BLaER1 (cell line): ENCODE data around the gene MVK.

Experiments used
- H3K27ac ChIP-seq: shearing (Covaris generic); formaldehyde crosslinking; 2 replicates; pipeline ENCODE4 v1.8.1; 2022
- H3K27me3 ChIP-seq: shearing (Covaris generic); formaldehyde crosslinking; 2 replicates; pipeline ENCODE4 v1.8.1; 2022
- H3K36me3 ChIP-seq: shearing (Covaris generic); formaldehyde crosslinking; 2 replicates; pipeline ENCODE4 v1.8.1; 2022
- H3K4me1 ChIP-seq: shearing (Covaris generic); formaldehyde crosslinking; 2 replicates; pipeline ENCODE4 v1.8.1; 2022
- H3K4me2 ChIP-seq: shearing (Covaris generic); formaldehyde crosslinking; 2 replicates; pipeline ENCODE4 v1.8.1; 2022
- H3K4me3 ChIP-seq: shearing (Covaris generic); formaldehyde crosslinking; 2 replicates; pipeline ENCODE4 v1.8.1; 2022
- H3K9ac ChIP-seq: shearing (Covaris generic); formaldehyde crosslinking; 2 replicates; pipeline ENCODE4 v1.8.1; 2022
- H3K9me3 ChIP-seq: shearing (Covaris generic); formaldehyde crosslinking; 2 replicates; pipeline ENCODE4 v1.8.1; 2022
- H4K20me1 ChIP-seq: shearing (Covaris generic); formaldehyde crosslinking; 2 replicates; pipeline ENCODE4 v1.8.1; 2022
- Cebpa-rat ChIP-seq: shearing (Covaris generic); IDR thresholded peaks from 2 replicates; pipeline ENCODE4 v1.8.1; 2022

Gene MVK

GRCh38 chr12:109575683-109576082, 2.1 kb downstream of the MVK start:
- no peak overlapping the region for H3K27ac ChIP-seq
- H3K27me3 ChIP-seq, result no peaks in the 10 kb centered on the region
- no peaks in the 10 kb centered on the region for H3K9me3 ChIP-seq
- no peak for TF ChIP-seq Cebpa-rat
- no peak overlapping the region for H3K4me2 ChIP-seq
- no peak overlapping the region for H3K4me3 ChIP-seq
- peaks cover 60% of the 10 kb centered on the region for H3K36me3 ChIP-seq
- peaks cover 24% of the 10 kb centered on the region for H3K4me1 ChIP-seq
- no peak overlapping the region for H3K9ac ChIP-seq
- no peaks in the 10 kb centered on the region for H4K20me1 ChIP-seq

GRCh38 chr12:109577311-109577710, 3.7 kb downstream of the MVK start:
- Histone ChIP-seq H3K36me3 (peaks cover 66% of the 10 kb centered on the region), H3K4me1 (peaks cover 19% of the 10 kb centered on the region), H3K4me3 (no peak overlapping the region), H4K20me1 (no peaks in the 10 kb centered on the region), H3K9me3 (no peaks in the 10 kb centered on the region), H3K9ac (no peak overlapping the region), H3K27ac (no peak overlapping the region), H3K27me3 (no peaks in the 10 kb centered on the region), H3K4me2 (no peak overlapping the region)
- TF ChIP-seq Cebpa-rat, result no peak

GRCh38 chr12:109578330-109578927, 4.8 kb downstream of the MVK start:
- Histone ChIP-seq H3K4me1 (peaks cover 12% of the 10 kb centered on the region), H3K4me3 (no peak overlapping the region), H4K20me1 (no peaks in the 10 kb centered on the region), H3K36me3 (peaks cover 69% of the 10 kb centered on the region), H3K27me3 (no peaks in the 10 kb centered on the region), H3K27ac (no peak overlapping the region), H3K4me2 (no peak overlapping the region), H3K9me3 (no peaks in the 10 kb centered on the region), H3K9ac (no peak overlapping the region)
- TF ChIP-seq Cebpa-rat, result no peak

GRCh38 chr12:109579639-109580038, 6.0 kb downstream of the MVK start:
- Histone ChIP-seq H3K27me3 (no peaks in the 10 kb centered on the region), H3K9me3 (no peaks in the 10 kb centered on the region), H3K4me2 (no peak overlapping the region), H3K36me3 (peaks cover 76% of the 10 kb centered on the region), H3K9ac (no peak overlapping the region), H3K27ac (no peak overlapping the region), H4K20me1 (no peaks in the 10 kb centered on the region), H3K4me1 (peaks cover 4% of the 10 kb centered on the region), H3K4me3 (no peak overlapping the region)
- no peak for TF ChIP-seq Cebpa-rat

- no peaks in the 10 kb centered on the region for H3K27me3 ChIP-seq
- no peaks in the 10 kb centered on the region for H4K20me1 ChIP-seq
- H3K4me1 ChIP-seq, result no peaks in the 10 kb centered on the region
- peaks cover 80% of the 10 kb centered on the region for H3K36me3 ChIP-seq
- no peak overlapping the region for H3K4me2 ChIP-seq
- H3K4me3 ChIP-seq, result no peak overlapping the region
- H3K9me3 ChIP-seq, result no peaks in the 10 kb centered on the region
- TF ChIP-seq Cebpa-rat, result no peak
- no peak overlapping the region for H3K27ac ChIP-seq
- H3K9ac ChIP-seq, result no peak overlapping the region
Observed at GRCh38 chr12:109580272-109580671, 6.7 kb downstream of the MVK start.

GRCh38 chr12:109580684-109581333, 7.2 kb downstream of the MVK start:
- Histone ChIP-seq H3K27ac (no peak overlapping the region), H3K36me3 (peaks cover 75% of the 10 kb centered on the region)

GRCh38 chr12:109581334-109581691, 7.7 kb downstream of the MVK start:
- H3K9ac ChIP-seq, result no peak overlapping the region
- no peaks in the 10 kb centered on the region for H4K20me1 ChIP-seq
- H3K9me3 ChIP-seq, result no peaks in the 10 kb centered on the region
- no peak for TF ChIP-seq Cebpa-rat
- H3K36me3 ChIP-seq, result peaks cover 73% of the 10 kb centered on the region
- no peaks in the 10 kb centered on the region for H3K4me1 ChIP-seq
- H3K4me3 ChIP-seq, result no peak overlapping the region
- H3K4me2 ChIP-seq, result no peak overlapping the region
- no peaks in the 10 kb centered on the region for H3K27me3 ChIP-seq
- H3K27ac ChIP-seq, result no peak overlapping the region

More at GRCh38 chr12:109580684-109581333, 7.2 kb downstream of the MVK start:
- Histone ChIP-seq H3K27me3 (no peaks in the 10 kb centered on the region), H3K4me2 (no peak overlapping the region), H3K9ac (no peak overlapping the region), H4K20me1 (no peaks in the 10 kb centered on the region), H3K4me3 (no peak overlapping the region), H3K9me3 (no peaks in the 10 kb centered on the region), H3K4me1 (no peaks in the 10 kb centered on the region)
- TF ChIP-seq Cebpa-rat, result no peak

- H3K4me2 ChIP-seq, result no peak overlapping the region
- no peak overlapping the region for H3K27ac ChIP-seq
- H3K36me3 ChIP-seq, result peaks cover 77% of the 10 kb centered on the region
Observed at GRCh38 chr12:109581856-109582255, 8.3 kb downstream of the MVK start.

GRCh38 chr12:109582636-109583035, 9.0 kb downstream of the MVK start:
- no peak for TF ChIP-seq Cebpa-rat
- H4K20me1 ChIP-seq, result no peaks in the 10 kb centered on the region
- no peaks in the 10 kb centered on the region for H3K9me3 ChIP-seq
- no peaks in the 10 kb centered on the region for H3K4me1 ChIP-seq
- H3K9ac ChIP-seq, result no peak overlapping the region
- H3K36me3 ChIP-seq, result peaks cover 77% of the 10 kb centered on the region
- H3K4me3 ChIP-seq, result no peak overlapping the region
- H3K27me3 ChIP-seq, result no peaks in the 10 kb centered on the region
- no peak overlapping the region for H3K27ac ChIP-seq
- no peak overlapping the region for H3K4me2 ChIP-seq

More at GRCh38 chr12:109581856-109582255, 8.3 kb downstream of the MVK start:
- Histone ChIP-seq H3K4me3 (no peak overlapping the region), H4K20me1 (no peaks in the 10 kb centered on the region), H3K4me1 (no peaks in the 10 kb centered on the region), H3K9me3 (no peaks in the 10 kb centered on the region), H3K27me3 (no peaks in the 10 kb centered on the region), H3K9ac (no peak overlapping the region)
- TF ChIP-seq Cebpa-rat, result no peak

GRCh38 chr12:109583733-109584132, 10.1 kb downstream of the MVK start:
- Histone ChIP-seq H3K36me3 (peaks cover 77% of the 10 kb centered on the region), H3K9me3 (no peaks in the 10 kb centered on the region)

More at GRCh38 chr12:109583733-109584132, 10.1 kb downstream of the MVK start:
- H3K4me2 ChIP-seq, result no peak overlapping the region
- no peak overlapping the region for H3K27ac ChIP-seq
- TF ChIP-seq Cebpa-rat, result no peak
- H3K27me3 ChIP-seq, result no peaks in the 10 kb centered on the region
- no peak overlapping the region for H3K9ac ChIP-seq
- no peak overlapping the region for H3K4me3 ChIP-seq
- no peaks in the 10 kb centered on the region for H3K4me1 ChIP-seq
- no peaks in the 10 kb centered on the region for H4K20me1 ChIP-seq
